Activated CD4-positive, alpha-beta T cell treated with anti-CD3 and anti-CD28 coated beads for 24 hours (primary cell): ENCODE data around the gene KDM4F.

ENCODE experiments used
- DNase-seq, 2 donors: peaks; one replicate each; pipeline ENCODE4 v3.0.0-alpha.2; 2020; ENCODE audit warnings: low read depth in 2 of 2

Gene KDM4F

GRCh38 chr11:95065336-95065735 lies 16.1 kb downstream of the KDM4F start:
- DNase-seq, result no peak

DNA sequence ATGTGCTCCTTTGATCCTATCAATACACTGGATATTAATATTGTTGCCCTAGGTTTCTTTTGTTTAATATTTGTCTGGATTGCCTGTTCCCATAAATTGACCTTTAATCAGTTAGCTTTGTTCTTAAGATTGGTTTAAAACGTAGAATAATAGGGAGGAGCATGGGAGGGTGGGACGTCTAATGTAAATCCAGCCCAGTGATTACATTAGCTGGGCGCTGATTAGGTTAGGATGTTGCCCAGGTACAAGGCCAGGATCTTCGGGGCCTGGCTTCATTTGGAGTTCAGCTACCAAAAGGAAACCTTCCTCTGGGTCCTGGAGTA lies 17.5 kb downstream of the KDM4F start, which contains the start of gene SRSF8:
Gene SRSF8, plus strand, starts transcription at position 204 of the 323 bp plus-strand sequence. CDS start 308 bp downstream, outside the sequence.
- DNase-seq, result no peak

DNA sequence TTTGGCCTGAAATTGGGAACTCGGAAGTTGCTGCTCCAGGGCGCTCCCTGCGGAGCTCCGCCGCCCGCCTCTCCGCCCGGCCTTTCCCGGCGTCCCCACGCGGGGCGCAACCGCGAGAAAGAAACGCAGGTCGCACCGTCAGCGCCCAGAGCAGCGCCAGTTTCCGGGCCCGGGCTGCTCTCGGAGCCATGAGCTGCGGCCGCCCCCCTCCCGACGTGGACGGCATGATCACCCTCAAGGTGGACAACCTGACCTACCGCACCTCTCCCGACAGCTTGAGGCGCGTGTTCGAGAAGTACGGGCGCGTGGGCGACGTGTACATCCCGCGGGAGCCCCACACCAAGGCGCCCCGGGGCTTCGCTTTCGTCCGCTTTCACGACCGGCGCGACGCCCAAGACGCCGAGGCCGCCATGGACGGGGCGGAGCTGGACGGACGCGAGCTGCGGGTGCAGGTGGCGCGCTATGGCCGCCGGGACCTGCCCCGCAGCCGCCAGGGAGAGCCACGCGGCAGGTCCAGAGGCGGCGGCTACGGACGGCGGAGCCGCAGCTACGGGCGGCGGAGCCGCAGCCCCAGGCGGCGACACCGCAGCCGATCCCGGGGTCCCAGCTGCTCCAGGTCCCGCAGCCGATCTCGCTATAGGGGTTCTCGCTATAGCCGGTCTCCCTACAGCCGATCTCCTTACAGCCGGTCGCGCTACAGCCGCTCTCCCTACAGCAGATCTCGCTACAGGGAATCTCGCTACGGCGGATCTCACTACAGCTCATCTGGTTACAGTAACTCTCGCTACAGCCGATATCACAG lies 18.0 kb downstream of the KDM4F start:
- DNase-seq, result peak; percentile 60 to 64

- DNase-seq, result no peak
Observed at GRCh38 chr11:95067841-95068219, 18.6 kb downstream of the KDM4F start.

GRCh38 chr11:95068549-95068948 lies 19.3 kb downstream of the KDM4F start:
- peak; percentile 38 to 41 for DNase-seq

DNA sequence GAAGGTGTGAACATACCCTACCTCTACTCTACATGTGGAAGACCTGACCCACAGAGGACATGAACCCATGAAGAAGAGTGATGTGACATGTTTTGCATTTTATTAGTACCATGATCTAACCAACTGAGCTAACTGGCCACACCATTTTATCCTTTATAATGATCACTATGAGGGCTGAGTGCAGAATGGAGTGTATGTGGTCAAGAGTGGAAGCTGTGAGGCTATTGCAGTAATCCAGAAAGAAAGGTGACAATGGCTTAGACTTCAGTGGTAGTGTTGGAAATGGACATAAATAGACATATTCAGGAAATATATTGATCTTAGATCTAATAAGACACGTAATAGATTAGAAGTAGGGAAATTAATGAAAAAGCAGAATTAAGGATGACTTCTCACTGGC lies 21.2 kb downstream of the KDM4F start:
- no peak for DNase-seq

- DNase-seq, result no peak
Observed at GRCh38 chr11:95072948-95073347, 23.7 kb downstream of the KDM4F start.

- DNase-seq, result no peak
Observed at GRCh38 chr11:95074792-95075563, 25.8 kb downstream of the KDM4F start.

- no peak for DNase-seq
Observed at GRCh38 chr11:95076416-95076815, 27.2 kb downstream of the KDM4F start.

DNA sequence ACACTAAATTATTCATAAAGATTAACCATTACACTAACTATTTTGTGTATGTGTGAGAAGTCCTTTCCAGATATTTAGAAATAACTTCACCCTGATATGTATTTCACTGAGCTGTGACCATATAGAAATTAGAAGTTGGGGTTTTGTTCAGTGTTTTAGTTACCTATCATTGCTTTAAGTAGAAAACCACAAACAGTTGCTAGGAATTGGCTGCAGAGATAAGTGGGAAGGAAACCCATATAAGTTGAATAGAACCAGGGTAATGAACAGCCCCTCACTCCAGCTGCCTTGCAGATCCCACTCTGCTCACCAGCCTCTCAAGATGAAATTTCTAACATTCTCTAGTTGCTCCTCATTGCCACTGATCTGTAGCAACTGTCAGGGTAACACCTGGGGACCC lies 27.8 kb downstream of the KDM4F start:
- no peak for DNase-seq

GRCh38 chr11:95078526-95078925 lies 29.3 kb downstream of the KDM4F start:
- DNase-seq, result no peak

GRCh38 chr11:95081010-95081409 lies 31.8 kb downstream of the KDM4F start:
- DNase-seq, result no peak

- no peak for DNase-seq
Observed at GRCh38 chr11:95081412-95081811, 32.2 kb downstream of the KDM4F start.

DNA sequence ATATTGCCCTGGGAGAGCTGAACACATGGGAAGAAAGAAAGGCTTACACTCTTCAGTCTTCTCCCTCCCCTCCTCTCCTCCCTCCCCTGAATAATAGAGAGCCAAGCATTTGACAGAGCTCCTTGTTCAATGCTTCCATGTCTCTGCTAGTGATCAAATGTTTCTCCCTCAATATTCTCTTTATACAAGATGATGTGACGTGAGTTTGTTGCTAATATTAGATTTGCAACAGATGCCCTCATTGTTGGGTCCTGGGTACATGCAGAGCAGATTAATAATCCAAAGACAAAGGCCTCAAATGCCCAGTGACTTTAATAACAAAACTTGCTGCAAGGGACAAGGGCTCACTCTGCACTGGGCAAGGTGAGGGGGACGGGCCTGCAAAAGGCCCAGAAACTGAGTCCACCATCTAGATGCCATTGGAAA lies 33.4 kb downstream of the KDM4F start:
- no peak for DNase-seq

DNA sequence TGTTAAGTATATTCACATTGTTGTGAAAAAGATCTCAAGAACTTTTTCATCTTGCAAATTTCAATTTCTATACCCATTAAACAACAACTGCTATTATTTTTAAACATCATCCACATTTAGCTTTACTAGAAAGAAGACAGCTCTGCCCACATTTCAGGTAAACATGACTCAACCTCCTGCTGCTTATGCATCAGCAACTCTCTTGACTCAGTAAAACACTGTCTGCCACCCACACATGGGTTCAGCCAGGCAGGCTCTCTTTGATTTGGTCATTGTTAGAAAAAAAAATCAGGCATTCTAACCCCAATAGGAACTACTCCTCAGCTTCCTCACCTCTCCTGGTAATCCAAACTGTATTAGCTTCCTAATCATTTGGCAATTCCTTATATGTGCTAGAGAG lies 35.3 kb downstream of the KDM4F start:
- DNase-seq, result peak; percentile 45

DNA sequence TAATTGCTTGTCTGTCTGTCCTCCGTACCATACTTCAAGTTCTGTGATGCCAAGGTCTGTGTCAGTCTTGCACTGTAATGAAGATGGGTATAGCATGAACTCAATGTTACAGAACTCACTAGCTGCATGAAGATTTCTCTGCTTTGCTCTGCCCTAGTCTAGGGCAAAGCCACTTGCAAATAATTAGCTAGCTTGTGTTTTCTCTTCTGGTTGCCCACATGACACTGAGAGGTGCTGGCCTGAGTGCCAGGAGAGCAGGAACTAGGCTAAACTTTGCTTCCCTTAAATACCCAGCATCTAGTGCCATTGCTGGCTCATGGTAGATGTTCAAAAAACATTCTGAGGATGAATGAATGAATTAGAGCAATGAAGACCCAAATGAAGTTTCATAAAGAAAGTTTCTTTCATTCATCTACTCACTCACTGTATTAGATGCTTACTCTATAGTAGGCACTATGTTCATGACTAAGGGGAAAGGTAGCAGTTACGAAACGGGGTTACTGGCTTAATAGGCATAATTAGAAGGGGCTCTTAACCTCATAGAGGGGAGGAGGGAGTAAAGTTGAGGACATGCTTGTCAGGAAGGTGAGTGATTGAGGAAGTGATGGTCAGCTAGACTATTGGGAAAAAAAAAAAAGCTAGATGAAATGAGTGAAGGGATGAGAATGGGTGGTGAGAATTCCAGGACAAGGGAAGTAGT lies 36.0 kb downstream of the KDM4F start:
- no peak for DNase-seq

- no peak for DNase-seq
Observed at GRCh38 chr11:95086151-95086550, 36.9 kb downstream of the KDM4F start.

DNA sequence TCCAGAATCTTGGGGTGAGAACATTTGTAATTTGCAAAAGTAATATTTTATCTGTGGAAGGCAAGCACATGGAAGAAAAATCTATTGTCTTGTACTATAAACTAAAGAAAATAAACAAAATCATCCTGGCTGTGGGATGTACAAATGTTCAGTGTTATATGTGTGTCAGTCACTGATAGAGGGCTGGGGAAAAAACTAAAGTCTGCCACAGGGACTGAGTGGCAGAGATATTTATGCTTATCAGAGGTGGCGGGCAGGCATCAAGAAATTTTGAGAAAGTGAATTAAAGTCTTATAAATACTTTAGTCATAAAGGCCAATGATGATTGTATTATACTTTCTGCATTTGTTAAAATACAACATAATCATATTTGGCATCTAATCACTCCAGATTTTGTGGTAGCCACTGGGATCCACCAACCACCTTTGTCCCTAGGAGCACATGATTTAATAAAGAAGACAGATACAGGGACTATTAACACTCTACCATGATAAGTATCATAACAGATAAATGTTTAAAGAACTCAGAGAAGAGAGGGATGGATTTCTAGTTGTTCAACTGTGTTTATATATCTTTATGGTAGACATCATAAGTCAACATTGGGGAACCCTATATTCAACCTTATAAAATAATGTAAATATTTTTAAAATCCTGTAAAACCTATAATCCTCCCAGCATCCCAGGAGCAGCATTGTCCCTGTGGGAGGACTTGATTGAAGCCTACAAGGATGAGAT lies 37.8 kb downstream of the KDM4F start:
- no peak for DNase-seq

GRCh38 chr11:95088946-95089619 lies 39.9 kb downstream of the KDM4F start:
- DNase-seq, result no peak

DNA sequence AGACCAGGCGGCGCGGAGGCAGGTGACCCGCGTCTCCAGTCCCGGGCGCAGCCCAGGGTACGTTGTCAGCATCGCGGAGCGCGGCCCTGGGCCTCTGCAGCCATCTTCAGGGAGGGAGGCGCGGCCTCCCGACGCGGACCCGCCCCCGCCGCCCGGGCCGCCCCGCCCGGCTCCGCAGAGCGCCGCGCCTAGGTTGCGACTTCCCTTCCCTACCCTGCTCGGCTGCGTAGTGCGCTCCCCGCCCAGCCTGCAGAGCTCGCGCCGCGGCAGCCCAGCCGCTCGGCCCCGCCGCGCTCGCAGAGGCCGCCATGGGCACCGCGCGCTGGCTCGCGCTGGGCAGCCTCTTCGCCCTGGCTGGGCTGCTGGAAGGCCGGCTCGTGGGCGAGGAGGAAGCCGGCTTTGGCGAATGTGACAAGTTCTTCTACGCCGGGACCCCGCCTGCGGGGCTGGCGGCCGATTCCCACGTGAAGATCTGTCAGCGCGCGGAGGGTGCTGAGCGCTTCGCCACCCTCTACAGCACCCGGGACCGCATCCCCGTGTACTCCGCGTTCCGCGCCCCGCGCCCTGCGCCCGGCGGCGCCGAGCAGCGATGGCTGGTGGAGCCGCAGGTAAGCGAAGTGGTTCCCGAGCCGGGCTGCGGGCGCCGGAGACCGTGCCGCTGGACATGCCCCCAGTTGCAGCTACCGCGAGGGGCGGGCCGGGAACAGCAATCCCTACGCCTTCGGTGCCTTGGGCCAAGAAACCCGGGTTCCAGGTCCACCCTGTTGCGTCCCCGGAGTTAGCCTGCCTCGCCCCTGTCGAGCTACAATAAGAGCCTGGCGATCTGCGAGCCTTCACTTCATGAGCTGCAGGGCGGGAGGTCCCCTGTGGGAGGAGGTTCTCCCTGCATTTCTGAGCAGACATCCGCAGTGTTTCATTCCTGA lies 40.7 kb downstream of the KDM4F start, which contains the start of gene ENDOD1:
Gene ENDOD1, plus strand, starts transcription at position 227 of the 923 bp plus-strand sequence. Its CDS starts 82 bp downstream, at position 309.
- peak; percentile 70 to 72 for DNase-seq
